Measurements from ENCODE around the gene HDAC4. TPM values are rescaled to one million over a fixed set of nuclear protein-coding genes. Genes with fewer than 3 reads are reported as not detected.

The HDAC4 gene
- total and polyA plus RNA-seq, 12 donors = 3.7 to 40.0 (median 25.5) TPM

DNA sequence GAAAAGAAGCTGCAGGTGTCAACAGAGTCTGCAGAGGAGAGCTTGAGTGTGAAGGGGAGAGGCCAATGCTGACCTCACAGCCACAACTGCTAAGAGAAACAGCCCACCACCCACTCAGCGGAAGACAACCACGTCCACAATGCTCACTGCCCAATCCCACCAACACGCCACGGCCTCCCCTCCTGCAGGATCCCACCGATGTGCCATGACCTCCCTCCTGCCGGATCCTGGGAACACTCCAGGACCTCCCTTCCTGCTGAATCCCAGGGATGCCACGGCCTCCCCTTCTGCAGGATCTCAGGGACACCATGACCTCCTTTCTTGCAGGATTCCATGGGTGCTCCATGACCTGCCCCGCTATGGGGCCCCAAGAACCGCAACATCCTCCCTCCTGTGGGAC lies 285.2 kb downstream of the HDAC4 start:
- ATAC-seq = no peak
- H3K36me3 ChIP-seq = peaks cover 0 to 48% (median 8%) of the 10 kb centered on the region in 9 donors
- no peak overlapping the region for H3K27ac ChIP-seq
- intact Hi-C loops (cut with DNase I) = no loop called here
- H3K4me1 ChIP-seq = peaks cover 8 to 30% (median 24%) of the 10 kb centered on the region in 9 donors
- no peaks in the 10 kb centered on the region for H3K9me3 ChIP-seq
- DNase-seq = peak in 1 of 2 donors; percentile 6
- no peaks in the 10 kb centered on the region for H3K27me3 ChIP-seq
- H3K4me3 ChIP-seq = no peak overlapping the region
- WGBS, 2 donors = 95 to 96% methylated on average over 9 of the region's 9 CpGs
- TF ChIP-seq, protein P1, sequence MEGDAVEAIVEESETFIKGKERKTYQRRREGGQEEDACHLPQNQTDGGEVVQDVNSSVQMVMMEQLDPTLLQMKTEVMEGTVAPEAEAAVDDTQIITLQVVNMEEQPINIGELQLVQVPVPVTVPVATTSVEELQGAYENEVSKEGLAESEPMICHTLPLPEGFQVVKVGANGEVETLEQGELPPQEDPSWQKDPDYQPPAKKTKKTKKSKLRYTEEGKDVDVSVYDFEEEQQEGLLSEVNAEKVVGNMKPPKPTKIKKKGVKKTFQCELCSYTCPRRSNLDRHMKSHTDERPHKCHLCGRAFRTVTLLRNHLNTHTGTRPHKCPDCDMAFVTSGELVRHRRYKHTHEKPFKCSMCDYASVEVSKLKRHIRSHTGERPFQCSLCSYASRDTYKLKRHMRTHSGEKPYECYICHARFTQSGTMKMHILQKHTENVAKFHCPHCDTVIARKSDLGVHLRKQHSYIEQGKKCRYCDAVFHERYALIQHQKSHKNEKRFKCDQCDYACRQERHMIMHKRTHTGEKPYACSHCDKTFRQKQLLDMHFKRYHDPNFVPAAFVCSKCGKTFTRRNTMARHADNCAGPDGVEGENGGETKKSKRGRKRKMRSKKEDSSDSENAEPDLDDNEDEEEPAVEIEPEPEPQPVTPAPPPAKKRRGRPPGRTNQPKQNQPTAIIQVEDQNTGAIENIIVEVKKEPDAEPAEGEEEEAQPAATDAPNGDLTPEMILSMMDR (IDR thresholded peaks at IDR 0.05) = no peak

DNA sequence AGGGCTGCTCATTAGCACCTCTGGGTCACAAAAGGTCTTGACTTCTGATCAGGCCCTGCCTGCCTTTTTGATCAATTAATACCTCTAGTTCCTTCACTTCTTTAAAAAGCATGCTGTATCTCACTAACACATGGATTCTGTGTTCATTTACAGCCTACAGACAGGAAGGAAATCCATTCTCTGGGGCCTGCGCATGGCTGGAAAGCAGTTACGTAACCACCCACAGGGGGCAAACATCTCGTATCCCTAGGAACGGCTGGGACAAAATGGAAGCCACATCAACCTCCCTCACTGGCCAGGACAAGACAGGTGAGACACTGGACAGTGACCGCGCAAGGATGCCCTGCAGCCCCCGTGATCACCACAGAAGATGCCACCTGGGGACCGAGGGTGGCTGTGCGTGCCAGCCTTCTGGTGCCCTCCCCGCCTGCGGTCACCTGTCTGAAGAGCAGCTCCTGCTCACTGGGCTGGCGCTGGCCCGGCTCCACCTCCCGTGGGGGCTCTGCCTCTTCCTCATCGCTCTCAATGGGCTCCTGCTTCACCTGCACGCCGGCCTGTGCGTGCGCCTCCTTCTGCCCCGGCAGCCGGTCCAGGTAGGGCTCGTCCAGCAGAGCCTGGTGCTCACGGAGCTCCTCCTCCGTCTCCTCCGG lies 286.1 kb downstream of the HDAC4 start:
- ATAC-seq (peak in 4 of 8 donors; percentile 32 to 43 (median 38)), DNase-seq (peak in 1 of 2 donors; percentile 8)
- WGBS, 2 donors = 88% methylated on average over 25 of the region's 25 CpGs
- H3K4me1 ChIP-seq = peaks cover 8 to 30% (median 24%) of the 10 kb centered on the region in 9 donors
- no peak overlapping the region for H3K4me3 ChIP-seq
- H3K27ac ChIP-seq = peak overlapping the region in 6 of 10 donors; percentile 26 to 65 (median 44)
- TF ChIP-seq, protein P1 (IDR thresholded peaks at IDR 0.05) = peak in 1 of 9 donors; percentile 20
- H3K36me3 ChIP-seq = peaks cover 0 to 57% (median 17%) of the 10 kb centered on the region in 9 donors
- no peaks in the 10 kb centered on the region for H3K27me3 ChIP-seq
- H3K9me3 ChIP-seq = no peaks in the 10 kb centered on the region
- intact Hi-C loops (cut with DNase I) = no loop called here

DNA sequence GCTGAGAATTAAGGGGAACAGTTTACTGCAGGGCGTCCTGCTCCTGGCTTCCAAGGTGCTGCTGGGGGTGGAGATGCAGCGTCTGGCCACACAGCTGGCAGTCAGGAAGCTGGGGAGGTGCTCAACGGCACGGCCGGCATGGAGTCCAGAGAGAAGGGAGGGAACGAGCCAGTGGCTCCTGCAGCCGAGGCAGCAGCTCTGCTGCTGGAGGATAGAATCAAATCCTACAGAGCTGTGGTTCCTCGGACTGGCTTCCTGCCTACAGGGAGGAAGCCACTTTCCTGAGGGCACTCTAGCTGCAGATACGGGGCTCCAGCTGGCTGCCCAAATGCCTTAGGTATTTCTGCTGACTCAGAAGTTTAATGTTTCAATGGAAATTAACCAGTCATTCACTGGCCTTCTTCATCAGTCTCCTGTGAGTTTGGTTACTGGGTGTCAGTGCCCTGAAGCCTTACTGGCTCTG lies 286.7 kb downstream of the HDAC4 start:
- 42 to 57% methylated on average over 9 of the region's 9 CpGs for WGBS, 2 donors
- TF ChIP-seq, protein P1 (IDR thresholded peaks at IDR 0.05) = no peak
- Histone ChIP-seq H3K27me3 (no peaks in the 10 kb centered on the region), H3K9me3 (no peaks in the 10 kb centered on the region), H3K4me3 (no peak overlapping the region), H3K4me1 (peaks cover 8 to 30% (median 24%) of the 10 kb centered on the region in 9 donors), H3K36me3 (peaks cover 0 to 63% (median 21%) of the 10 kb centered on the region in 9 donors), H3K27ac (peak overlapping the region in 6 of 10 donors; percentile 26 to 65 (median 44))
- ATAC-seq (peak in 5 of 8 donors; percentile 10 to 33 (median 19)), DNase-seq (peak in 1 of 2 donors; percentile 20)
- intact Hi-C loops (cut with DNase I) = no loop called here

DNA sequence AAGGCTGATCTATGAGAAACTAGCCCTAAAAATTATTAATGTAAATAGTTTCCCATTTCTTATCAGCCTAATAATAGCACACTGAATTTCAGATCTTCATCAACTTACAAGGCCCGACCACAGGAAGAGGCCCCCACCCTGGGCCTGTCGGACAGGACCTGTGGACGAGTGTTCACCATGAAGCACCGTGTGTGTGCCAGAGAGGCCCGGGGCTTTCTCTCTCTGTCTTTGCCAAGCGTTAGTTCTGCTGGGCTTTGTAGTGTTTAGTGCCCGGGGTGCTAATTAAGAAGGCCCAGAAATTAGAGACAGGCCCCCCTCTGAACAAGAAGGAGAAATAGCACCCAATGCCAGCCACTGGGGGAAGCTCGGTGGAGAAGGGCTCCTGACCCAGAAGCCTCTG lies 287.2 kb downstream of the HDAC4 start:
- H3K4me3 ChIP-seq = no peak overlapping the region
- H3K4me1 ChIP-seq = peaks cover 8 to 30% (median 24%) of the 10 kb centered on the region in 9 donors
- intact Hi-C loops (cut with DNase I) = no loop called here
- 57 to 61% methylated on average over 8 of the region's 8 CpGs for WGBS, 2 donors
- ATAC-seq (no peak), DNase-seq (peak in 1 of 2 donors; percentile 4)
- no peaks in the 10 kb centered on the region for H3K27me3 ChIP-seq
- peaks cover 0 to 68% (median 26%) of the 10 kb centered on the region in 9 donors for H3K36me3 ChIP-seq
- TF ChIP-seq, protein P1 (IDR thresholded peaks at IDR 0.05) = no peak
- no peaks in the 10 kb centered on the region for H3K9me3 ChIP-seq
- peak overlapping the region in 6 of 10 donors; percentile 26 to 65 (median 44) for H3K27ac ChIP-seq
